Measurements from ENCODE around the gene RNF112. TPM values are rescaled to one million over a fixed set of nuclear protein-coding genes. Genes with fewer than 3 reads are reported as not detected.

RNF112 gene
- polyA plus RNA-seq, 1 donor from 2014 or later = 33.3 TPM

DNA sequence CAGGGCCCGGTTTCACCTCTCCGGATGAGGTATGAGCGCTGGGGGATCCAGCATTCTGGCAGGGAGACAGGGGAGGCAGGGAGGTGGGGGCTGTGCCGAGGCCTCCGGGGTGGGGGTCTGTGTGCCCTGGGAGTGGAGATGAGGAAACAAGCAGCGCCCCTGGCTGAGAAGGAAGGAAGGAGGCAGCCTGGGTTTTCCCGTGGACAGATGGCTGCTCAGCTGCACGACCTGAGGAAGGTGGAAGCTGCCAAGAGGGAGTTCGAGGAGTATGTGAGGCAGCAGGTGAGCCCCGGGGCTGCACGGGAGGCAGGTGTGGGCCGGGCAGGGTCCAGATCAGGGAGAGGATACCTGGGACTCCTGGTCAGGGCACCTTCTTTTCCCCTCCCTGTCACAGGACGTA is 4.3 kb downstream of the RNF112 start:
- Histone ChIP-seq H3F3A (ENCODE audit: insufficient read depth, low read length, poor library complexity, severe bottlenecking) (no peaks in the 10 kb centered on the region), H3K9me3 (ENCODE audit: low read length) (no peaks in the 10 kb centered on the region), H3K27ac (ENCODE audit: low read length) (no peak overlapping the region), H3K79me2 (replicated peaks; ENCODE audit: insufficient read depth, low read length) (no peaks in the 10 kb centered on the region), H2AFZ (ENCODE audit: low read depth, low read length) (no peak overlapping the region), H3K27me3 (ENCODE audit: insufficient read depth, low read depth, low read length) (no peaks in the 10 kb centered on the region), H4K20me1 (ENCODE audit: insufficient read depth) (no peaks in the 10 kb centered on the region), H3K9me2 (ENCODE audit: insufficient read depth, low read length) (no peaks in the 10 kb centered on the region), H3K4me2 (ENCODE audit: low read length) (no peak overlapping the region), H3K9ac (ENCODE audit: low read length) (no peak overlapping the region), H3K36me3 (ENCODE audit: insufficient read depth, low read length) (no peaks in the 10 kb centered on the region), H3K4me3 (ENCODE audit: low read length) (no peak overlapping the region)
- no peak for TF ChIP-seq POLR2AphosphoS5 (IDR thresholded peaks at IDR 0.05)
- TF ChIP-seq MXI1 (conservative IDR thresholded peaks at IDR 0.05; ENCODE audit: poor library complexity, severe bottlenecking) = no peak
- TF ChIP-seq EP300 (conservative IDR thresholded peaks at IDR 0.05; ENCODE audit: poor library complexity, severe bottlenecking) = no peak
- TF ChIP-seq RAD21 (conservative IDR thresholded peaks at IDR 0.05) = no peak
- no peak for TF ChIP-seq SMC3 (conservative IDR thresholded peaks at IDR 0.05; ENCODE audit: poor library complexity)
- no peak for TF ChIP-seq CTCF (IDR thresholded peaks at IDR 0.05; ENCODE audit: poor library complexity, severe bottlenecking)
- TF ChIP-seq EZH2 (IDR thresholded peaks at IDR 0.05; ENCODE audit: borderline replicate concordance, insufficient read depth, low read length, poor library complexity, severe bottlenecking) = no peak
- TF ChIP-seq REST (IDR thresholded peaks at IDR 0.05; ENCODE audit: borderline replicate concordance) = no peak
- no peak for TF ChIP-seq TAF1 (IDR thresholded peaks at IDR 0.05; ENCODE audit: low read depth)

GRCh38 chr17:19415806-19416775 is 5.1 kb downstream of the RNF112 start:
- no peaks in the 10 kb centered on the region for H4K20me1 ChIP-seq (ENCODE audit: insufficient read depth)
- no peaks in the 10 kb centered on the region for H3K27me3 ChIP-seq (ENCODE audit: insufficient read depth, low read depth, low read length)
- TF ChIP-seq REST (IDR thresholded peaks at IDR 0.05; ENCODE audit: borderline replicate concordance) (no peak), CTCF (IDR thresholded peaks at IDR 0.05; ENCODE audit: poor library complexity, severe bottlenecking) (no peak), SMC3 (conservative IDR thresholded peaks at IDR 0.05; ENCODE audit: poor library complexity) (no peak), TAF1 (IDR thresholded peaks at IDR 0.05; ENCODE audit: low read depth) (no peak), POLR2AphosphoS5 (IDR thresholded peaks at IDR 0.05) (no peak), EZH2 (IDR thresholded peaks at IDR 0.05; ENCODE audit: borderline replicate concordance, insufficient read depth, low read length, poor library complexity, severe bottlenecking) (no peak), EP300 (conservative IDR thresholded peaks at IDR 0.05; ENCODE audit: poor library complexity, severe bottlenecking) (no peak), RAD21 (conservative IDR thresholded peaks at IDR 0.05) (no peak), MXI1 (conservative IDR thresholded peaks at IDR 0.05; ENCODE audit: poor library complexity, severe bottlenecking) (no peak)
- H3K9me2 ChIP-seq (ENCODE audit: insufficient read depth, low read length) = no peaks in the 10 kb centered on the region
- no peak overlapping the region for H3K4me2 ChIP-seq (ENCODE audit: low read length)
- H3K36me3 ChIP-seq (ENCODE audit: insufficient read depth, low read length) = no peaks in the 10 kb centered on the region
- no peak overlapping the region for H3K4me3 ChIP-seq (ENCODE audit: low read length)
- H3K27ac ChIP-seq (ENCODE audit: low read length) = no peak overlapping the region
- no peak overlapping the region for H3K9ac ChIP-seq (ENCODE audit: low read length)
- H3K9me3 ChIP-seq (ENCODE audit: low read length) = no peaks in the 10 kb centered on the region
- H3F3A ChIP-seq (ENCODE audit: insufficient read depth, low read length, poor library complexity, severe bottlenecking) = no peaks in the 10 kb centered on the region
- no peak overlapping the region for H2AFZ ChIP-seq (ENCODE audit: low read depth, low read length)
- H3K79me2 ChIP-seq (replicated peaks; ENCODE audit: insufficient read depth, low read length) = no peaks in the 10 kb centered on the region

All from neural cell (in vitro differentiated cells).